Subcutaneous abdominal adipose tissue (tissue), 5 donors: Measurements from ENCODE around the gene FTO.

Source experiments
- H3K27ac ChIP-seq: one replicate; pipeline ENCODE4 v1.7.0; 2013; ENCODE audit warnings: low read depth, mild to moderate bottlenecking, inconsistent platforms, low read length, moderate library complexity
- H3K27me3 ChIP-seq, 5 donors: one replicate each; pipeline ENCODE4 v1.7.0; 2013; ENCODE audit warnings: low read length in 5 of 5, inconsistent platforms in 1 of 5; ENCODE audit not compliant: control insufficient read depth in 5 of 5, insufficient read depth in 4 of 5
- H3K36me3 ChIP-seq, 5 donors: one replicate each; pipeline ENCODE4 v1.7.0; 2013; ENCODE audit warnings: low read length in 5 of 5; ENCODE audit not compliant: control insufficient read depth in 5 of 5, insufficient read depth in 5 of 5
- H3K4me1 ChIP-seq, 5 donors: one replicate each; pipeline ENCODE4 v1.7.0; 2013; ENCODE audit warnings: low read length in 5 of 5, mild to moderate bottlenecking in 3 of 5, moderate library complexity in 1 of 5; ENCODE audit not compliant: control insufficient read depth in 5 of 5, insufficient read depth in 5 of 5
- H3K4me3 ChIP-seq, 5 donors: one replicate each; pipeline ENCODE4 v1.7.0; 2013; ENCODE audit warnings: low read length in 5 of 5, low read depth in 1 of 5
- H3K9ac ChIP-seq, 5 donors: one replicate each; pipeline ENCODE4 v1.7.0; 2013; ENCODE audit warnings: low read length in 5 of 5, mild to moderate bottlenecking in 4 of 5, moderate library complexity in 3 of 5
- H3K9me3 ChIP-seq, 5 donors: one replicate each; pipeline ENCODE4 v1.7.0; 2013; ENCODE audit warnings: low read length in 5 of 5; ENCODE audit not compliant: control insufficient read depth in 5 of 5
- donor health status: healthy.
- donor health status: healthy.
- donor health status: healthy.
- donor health status: healthy.
- donor health status: healthy.

Gene FTO

GRCh38 chr16:53913099-53913870 is 209.3 kb downstream of the FTO start:
- Histone ChIP-seq H3K4me1 (peaks cover 0 to 35% (median 28%) of the 10 kb centered on the region in 5 donors), H3K36me3 (no peaks in the 10 kb centered on the region), H3K9ac (peak overlapping the region in 2 of 5 donors; percentile 19 to 49), H3K4me3 (no peak overlapping the region), H3K27ac (peak overlapping the region; percentile 81), H3K9me3 (no peaks in the 10 kb centered on the region), H3K27me3 (no peaks in the 10 kb centered on the region)

GRCh38 chr16:53913920-53914319 is 210.0 kb downstream of the FTO start:
- Histone ChIP-seq H3K36me3 (no peaks in the 10 kb centered on the region), H3K9me3 (no peaks in the 10 kb centered on the region), H3K4me1 (peaks cover 0 to 35% (median 28%) of the 10 kb centered on the region in 5 donors), H3K4me3 (no peak overlapping the region), H3K27ac (peak overlapping the region; percentile 81), H3K9ac (peak overlapping the region in 2 of 5 donors; percentile 19 to 49), H3K27me3 (no peaks in the 10 kb centered on the region)

GRCh38 chr16:53914736-53915135 is 210.8 kb downstream of the FTO start:
- Histone ChIP-seq H3K4me1 (peaks cover 0 to 35% (median 28%) of the 10 kb centered on the region in 5 donors), H3K9ac (no peak overlapping the region), H3K9me3 (no peaks in the 10 kb centered on the region), H3K27me3 (no peaks in the 10 kb centered on the region), H3K4me3 (no peak overlapping the region), H3K36me3 (no peaks in the 10 kb centered on the region), H3K27ac (peak overlapping the region; percentile 81)

- peaks cover 0 to 35% (median 28%) of the 10 kb centered on the region in 5 donors for H3K4me1 ChIP-seq
- H3K9ac ChIP-seq: no peak overlapping the region
- H3K27ac ChIP-seq: no peak overlapping the region
- H3K27me3 ChIP-seq: no peaks in the 10 kb centered on the region
- H3K4me3 ChIP-seq: no peak overlapping the region
- no peaks in the 10 kb centered on the region for H3K36me3 ChIP-seq
- H3K9me3 ChIP-seq: no peaks in the 10 kb centered on the region
These were observed 211.7 kb downstream of the FTO start for GRCh38 chr16:53915452-53916160.

- Histone ChIP-seq H3K4me1 (peaks cover 0 to 10% (median 5%) of the 10 kb centered on the region in 5 donors), H3K9ac (no peak overlapping the region), H3K4me3 (no peak overlapping the region)
These were observed 217.0 kb downstream of the FTO start for GRCh38 chr16:53920988-53921387.

GRCh38 chr16:53922067-53922806 is 218.3 kb downstream of the FTO start:
- Histone ChIP-seq H3K9me3 (no peaks in the 10 kb centered on the region), H3K9ac (no peak overlapping the region), H3K27me3 (no peaks in the 10 kb centered on the region), H3K27ac (no peak overlapping the region), H3K4me1 (peaks cover 0 to 13% (median 5%) of the 10 kb centered on the region in 5 donors), H3K36me3 (peaks cover 0 to 2% (median 0%) of the 10 kb centered on the region in 5 donors), H3K4me3 (no peak overlapping the region)

More at GRCh38 chr16:53920988-53921387, 217.0 kb downstream of the FTO start:
- Histone ChIP-seq H3K36me3 (peaks cover 0 to 2% (median 0%) of the 10 kb centered on the region in 5 donors), H3K27me3 (no peaks in the 10 kb centered on the region), H3K9me3 (no peaks in the 10 kb centered on the region), H3K27ac (no peak overlapping the region)

GRCh38 chr16:53922807-53923571 is 219.0 kb downstream of the FTO start:
- H3K36me3 ChIP-seq: peaks cover 0 to 2% (median 0%) of the 10 kb centered on the region in 5 donors
- no peaks in the 10 kb centered on the region for H3K9me3 ChIP-seq
- peaks cover 0 to 13% (median 5%) of the 10 kb centered on the region in 5 donors for H3K4me1 ChIP-seq
- no peak overlapping the region for H3K4me3 ChIP-seq
- H3K27me3 ChIP-seq: no peaks in the 10 kb centered on the region
- no peak overlapping the region for H3K27ac ChIP-seq
- H3K9ac ChIP-seq: no peak overlapping the region

- Histone ChIP-seq H3K4me1 (peaks cover 0 to 13% (median 5%) of the 10 kb centered on the region in 5 donors), H3K4me3 (no peak overlapping the region), H3K36me3 (peaks cover 0 to 2% (median 0%) of the 10 kb centered on the region in 5 donors), H3K9ac (no peak overlapping the region), H3K27ac (no peak overlapping the region), H3K27me3 (no peaks in the 10 kb centered on the region), H3K9me3 (no peaks in the 10 kb centered on the region)
These were observed 220.6 kb downstream of the FTO start for GRCh38 chr16:53924331-53925106.

- peak overlapping the region; percentile 34 for H3K27ac ChIP-seq
- no peak overlapping the region for H3K9ac ChIP-seq
- no peaks in the 10 kb centered on the region for H3K9me3 ChIP-seq
- peaks cover 0 to 2% (median 0%) of the 10 kb centered on the region in 5 donors for H3K36me3 ChIP-seq
- no peak overlapping the region for H3K4me3 ChIP-seq
- H3K4me1 ChIP-seq: peaks cover 0 to 13% (median 5%) of the 10 kb centered on the region in 5 donors
- no peaks in the 10 kb centered on the region for H3K27me3 ChIP-seq
These were observed 221.1 kb downstream of the FTO start for GRCh38 chr16:53925107-53925410.
